SK-N-SH (cell line): ENCODE data around the gene FLOT1.
"Not testable (repeated sequence)": the region's sequence is repeated elsewhere in the genome, so short reads cannot be mapped to it uniquely, and the experiment has no call there.

ENCODE experiments used
- CTCF ChIP-seq: fragments of 200-600 bp; sonication (generic); IDR thresholded peaks from 2 replicates; pipeline ENCODE4 v1.6.1; 2017; ENCODE audit warnings: antibody characterized with exemption, mild to moderate bottlenecking, moderate library complexity
- GABPA ChIP-seq: IDR thresholded peaks from 2 replicates; pipeline ENCODE4 v1.4.0; 2012; ENCODE audit warnings: low read depth, mild to moderate bottlenecking

DNA sequence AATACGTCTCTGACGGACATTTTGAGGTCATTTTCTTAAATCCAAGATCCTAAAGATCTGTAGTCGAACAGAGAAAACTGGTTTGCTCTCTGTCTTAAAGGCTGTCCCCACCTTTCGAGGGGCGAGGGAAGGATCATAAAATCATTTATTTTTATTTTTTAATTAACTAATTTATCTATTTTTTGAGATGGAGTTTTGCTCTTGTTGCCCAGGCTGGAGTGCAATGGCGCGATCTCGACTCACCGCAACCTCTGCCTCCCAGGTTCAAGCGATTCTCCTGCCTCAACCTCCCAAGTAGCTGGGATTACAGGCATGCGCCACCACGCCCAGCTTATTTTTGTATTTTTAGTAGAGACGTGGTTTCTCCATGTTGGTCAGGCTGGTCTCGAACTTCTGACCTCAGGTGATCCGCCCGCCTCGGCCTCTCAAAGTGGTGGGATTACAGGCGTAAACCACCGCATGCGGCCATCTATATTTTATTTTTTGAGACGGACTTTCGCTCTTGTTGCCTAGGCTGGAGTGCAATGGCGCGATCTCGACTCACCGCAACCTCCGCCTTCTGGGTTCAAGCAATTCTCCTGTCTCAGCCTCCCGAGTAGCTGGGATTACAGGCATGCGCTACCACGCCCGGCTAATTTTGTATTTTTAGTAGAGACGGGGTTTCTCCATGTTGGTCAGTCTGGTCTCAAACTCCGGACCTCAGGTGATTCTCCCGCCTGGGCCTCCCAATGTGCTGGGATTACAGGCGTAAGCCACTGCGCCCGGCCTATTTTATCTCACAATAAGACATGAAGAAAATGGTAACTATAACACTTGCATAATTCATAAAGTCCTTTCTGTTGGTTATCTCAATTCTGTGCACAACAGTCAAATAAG, 24.4 kb downstream of the FLOT1 start:
- not testable (repeated sequence) for TF ChIP-seq CTCF, GABPA
